Measurements from ENCODE around the gene BMERB1.
"Not testable (repeated sequence)": the region's sequence is repeated elsewhere in the genome, so short reads cannot be mapped to it uniquely, and the experiment has no call there.

BMERB1 gene

DNA sequence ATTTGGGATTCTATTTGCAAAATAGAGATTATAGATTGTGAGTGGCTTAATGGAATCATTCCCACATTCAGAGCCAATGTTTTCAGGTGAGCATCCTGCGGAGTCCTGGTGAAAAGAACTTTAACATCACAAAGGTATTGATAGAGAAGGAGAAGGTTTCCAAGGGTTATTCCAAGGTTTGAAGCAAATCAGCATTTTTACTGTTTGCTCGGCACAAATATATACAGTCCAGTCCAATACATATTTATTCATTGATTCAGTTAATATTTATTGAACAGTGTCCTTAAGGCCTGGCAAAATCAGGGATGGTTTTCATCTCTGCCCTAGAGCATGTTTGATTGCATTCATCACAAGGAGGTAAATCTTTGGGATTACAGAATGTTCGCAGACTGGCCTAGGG, 32.4 kb upstream of the BMERB1 start:
- no peaks in the 10 kb centered on the region for H3K27me3 ChIP-seq (ENCODE audit: control insufficient read depth, insufficient read depth, low read length)
- H3K4me1 ChIP-seq (ENCODE audit: control insufficient read depth, insufficient read depth, low read length), result peaks cover 15% of the 10 kb centered on the region
- no peak overlapping the region for H3K27ac ChIP-seq (ENCODE audit: low read depth, low read length)
- no peaks in the 10 kb centered on the region for H3K36me3 ChIP-seq (ENCODE audit: control insufficient read depth, insufficient read depth, low read length)
- H3K9me3 ChIP-seq (ENCODE audit: control insufficient read depth, insufficient read depth, low read depth, low read length), result no peaks in the 10 kb centered on the region
- H3K9ac ChIP-seq (ENCODE audit: low read length), result no peak overlapping the region
- H3K4me3 ChIP-seq (ENCODE audit: low read depth, low read length), result no peak overlapping the region

- Histone ChIP-seq H3K4me3 (ENCODE audit: low read depth, low read length) (no peak overlapping the region), H3K36me3 (ENCODE audit: control insufficient read depth, insufficient read depth, low read length) (no peaks in the 10 kb centered on the region), H3K9ac (ENCODE audit: low read length) (no peak overlapping the region), H3K4me1 (ENCODE audit: control insufficient read depth, insufficient read depth, low read length) (peaks cover 13% of the 10 kb centered on the region), H3K9me3 (ENCODE audit: control insufficient read depth, insufficient read depth, low read depth, low read length) (no peaks in the 10 kb centered on the region), H3K27me3 (ENCODE audit: control insufficient read depth, insufficient read depth, low read length) (no peaks in the 10 kb centered on the region), H3K27ac (ENCODE audit: low read depth, low read length) (no peak overlapping the region)
These were observed 30.9 kb upstream of the BMERB1 start for GRCh38 chr16:15403392-15403995.

- H3K9ac ChIP-seq (ENCODE audit: low read length); H3K27ac ChIP-seq (ENCODE audit: low read depth, low read length); H3K27me3 ChIP-seq (ENCODE audit: control insufficient read depth, insufficient read depth, low read length); H3K4me3 ChIP-seq (ENCODE audit: low read depth, low read length); H3K36me3 ChIP-seq (ENCODE audit: control insufficient read depth, insufficient read depth, low read length); H3K9me3 ChIP-seq (ENCODE audit: control insufficient read depth, insufficient read depth, low read depth, low read length): not testable (repeated sequence)
- peaks cover 13% of the 10 kb centered on the region for H3K4me1 ChIP-seq (ENCODE audit: control insufficient read depth, insufficient read depth, low read length)
These were observed 30.3 kb upstream of the BMERB1 start for GRCh38 chr16:15404091-15404490.

DNA sequence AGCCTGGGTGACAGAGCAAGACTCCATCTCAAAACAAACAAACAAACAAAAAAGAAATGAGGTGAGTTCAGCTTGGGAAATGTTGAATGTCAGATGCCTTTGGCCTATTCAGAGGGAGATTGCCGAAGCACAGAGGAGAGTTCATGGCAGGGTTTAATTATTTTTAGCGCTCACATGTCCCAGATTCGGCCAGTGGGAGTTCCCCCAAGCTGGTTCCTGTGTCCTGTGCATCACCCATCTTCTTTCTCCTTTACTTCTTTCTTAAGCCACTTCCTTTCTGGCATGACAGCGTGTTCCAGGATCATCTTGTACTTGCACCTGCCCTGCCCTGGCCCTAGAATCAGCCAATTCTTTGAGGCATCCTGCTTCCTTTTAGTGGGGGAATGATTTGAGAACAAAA, 29.6 kb upstream of the BMERB1 start:
- Histone ChIP-seq H3K9me3 (ENCODE audit: control insufficient read depth, insufficient read depth, low read depth, low read length) (no peaks in the 10 kb centered on the region), H3K4me3 (ENCODE audit: low read depth, low read length) (no peak overlapping the region), H3K9ac (ENCODE audit: low read length) (no peak overlapping the region), H3K4me1 (ENCODE audit: control insufficient read depth, insufficient read depth, low read length) (peaks cover 13% of the 10 kb centered on the region), H3K27ac (ENCODE audit: low read depth, low read length) (no peak overlapping the region), H3K36me3 (ENCODE audit: control insufficient read depth, insufficient read depth, low read length) (no peaks in the 10 kb centered on the region), H3K27me3 (ENCODE audit: control insufficient read depth, insufficient read depth, low read length) (no peaks in the 10 kb centered on the region)

DNA sequence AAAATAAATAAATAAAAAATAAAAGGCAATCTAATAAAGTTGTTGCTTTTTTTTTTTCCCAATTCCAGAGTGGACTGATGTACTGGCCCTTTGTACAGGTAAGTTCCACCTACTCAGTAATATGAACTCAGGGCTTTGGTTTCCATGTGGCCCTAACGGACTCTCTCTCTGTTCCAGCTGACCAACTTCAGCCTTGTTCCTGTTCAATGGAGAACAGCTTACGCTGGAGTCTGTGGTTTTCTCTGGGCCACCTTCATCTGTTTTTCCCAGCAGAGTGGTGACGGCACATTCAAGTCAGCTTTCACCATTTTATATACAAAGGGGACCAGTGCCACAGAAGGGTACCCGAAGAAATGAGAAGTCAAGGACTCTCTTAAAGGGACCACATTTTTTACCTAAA, 26.6 kb upstream of the BMERB1 start:
- not testable (repeated sequence) for H3K36me3 ChIP-seq (ENCODE audit: control insufficient read depth, insufficient read depth, low read length); H3K27me3 ChIP-seq (ENCODE audit: control insufficient read depth, insufficient read depth, low read length); H3K4me3 ChIP-seq (ENCODE audit: low read depth, low read length); H3K9ac ChIP-seq (ENCODE audit: low read length); H3K27ac ChIP-seq (ENCODE audit: low read depth, low read length); H3K9me3 ChIP-seq (ENCODE audit: control insufficient read depth, insufficient read depth, low read depth, low read length); H3K4me1 ChIP-seq (ENCODE audit: control insufficient read depth, insufficient read depth, low read length)

DNA sequence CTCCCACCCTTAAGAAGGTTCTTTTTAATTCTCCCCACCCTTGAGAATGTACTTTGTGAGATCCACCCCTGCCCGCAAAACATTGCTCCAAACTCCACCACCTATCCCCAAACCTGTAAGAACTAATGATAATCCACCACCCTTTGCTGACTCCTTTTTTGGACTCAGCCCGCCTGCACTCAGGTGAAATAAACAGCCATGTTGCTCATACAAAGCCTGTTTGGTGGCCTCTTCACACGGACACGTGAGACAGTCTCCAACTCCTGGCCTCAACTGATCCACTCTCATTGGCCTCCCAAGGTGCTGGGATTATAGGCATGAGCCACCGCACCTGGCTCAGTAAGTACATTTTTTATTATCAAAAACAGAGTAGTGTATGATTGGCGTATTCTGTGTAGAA, 24.9 kb upstream of the BMERB1 start:
- H3K27me3 ChIP-seq (ENCODE audit: control insufficient read depth, insufficient read depth, low read length); H3K36me3 ChIP-seq (ENCODE audit: control insufficient read depth, insufficient read depth, low read length); H3K4me1 ChIP-seq (ENCODE audit: control insufficient read depth, insufficient read depth, low read length); H3K27ac ChIP-seq (ENCODE audit: low read depth, low read length); H3K4me3 ChIP-seq (ENCODE audit: low read depth, low read length); H3K9me3 ChIP-seq (ENCODE audit: control insufficient read depth, insufficient read depth, low read depth, low read length); H3K9ac ChIP-seq (ENCODE audit: low read length): not testable (repeated sequence)

DNA sequence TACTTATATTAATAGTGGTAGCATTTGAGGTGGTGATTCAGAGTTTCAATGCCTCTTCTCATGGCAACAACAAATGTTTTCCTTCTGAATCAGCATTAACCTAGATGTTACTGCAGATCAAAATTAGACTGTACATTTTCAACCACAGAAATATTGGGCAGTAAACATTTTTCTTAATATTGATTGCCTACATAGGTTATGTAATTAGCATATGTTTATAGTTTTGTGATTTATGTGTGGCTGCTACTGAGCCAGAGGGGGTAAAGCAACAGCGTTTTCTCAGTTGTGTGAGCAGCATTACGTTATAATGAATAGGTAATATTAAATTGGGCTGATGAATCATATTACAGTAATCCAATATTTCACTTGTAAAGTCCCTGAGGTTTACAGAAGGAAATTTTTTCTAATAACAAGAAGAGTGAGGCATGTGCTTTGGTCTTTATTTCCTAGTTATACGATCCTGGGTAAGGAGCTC, 18.8 kb upstream of the BMERB1 start:
- Histone ChIP-seq H3K27me3 (ENCODE audit: control insufficient read depth, insufficient read depth, low read length) (no peaks in the 10 kb centered on the region), H3K9me3 (ENCODE audit: control insufficient read depth, insufficient read depth, low read depth, low read length) (no peaks in the 10 kb centered on the region), H3K9ac (ENCODE audit: low read length) (no peak overlapping the region), H3K27ac (ENCODE audit: low read depth, low read length) (no peak overlapping the region), H3K4me3 (ENCODE audit: low read depth, low read length) (no peak overlapping the region), H3K4me1 (ENCODE audit: control insufficient read depth, insufficient read depth, low read length) (no peaks in the 10 kb centered on the region), H3K36me3 (ENCODE audit: control insufficient read depth, insufficient read depth, low read length) (no peaks in the 10 kb centered on the region)

DNA sequence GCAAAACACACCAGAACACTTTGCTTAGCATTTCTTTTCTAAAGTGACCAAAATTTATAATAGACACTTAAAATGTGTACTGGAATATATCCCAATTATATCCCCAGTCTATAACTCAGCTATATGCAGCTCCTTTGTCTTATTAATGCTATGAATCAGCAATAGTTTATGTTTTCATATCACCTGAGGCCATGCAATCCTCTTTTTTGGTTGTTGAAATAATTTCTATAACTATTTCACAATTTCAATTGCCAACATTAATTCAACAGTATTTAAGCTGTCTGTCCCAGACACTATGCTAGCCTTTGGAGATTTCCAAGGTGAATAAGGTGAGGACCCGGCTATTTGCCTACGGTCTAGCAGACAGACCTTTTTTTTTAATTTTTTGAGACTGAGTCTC, 17.2 kb upstream of the BMERB1 start:
- H3K27me3 ChIP-seq (ENCODE audit: control insufficient read depth, insufficient read depth, low read length), result no peaks in the 10 kb centered on the region
- no peaks in the 10 kb centered on the region for H3K4me1 ChIP-seq (ENCODE audit: control insufficient read depth, insufficient read depth, low read length)
- H3K4me3 ChIP-seq (ENCODE audit: low read depth, low read length), result no peak overlapping the region
- H3K9ac ChIP-seq (ENCODE audit: low read length), result no peak overlapping the region
- H3K27ac ChIP-seq (ENCODE audit: low read depth, low read length), result no peak overlapping the region
- no peaks in the 10 kb centered on the region for H3K36me3 ChIP-seq (ENCODE audit: control insufficient read depth, insufficient read depth, low read length)
- no peaks in the 10 kb centered on the region for H3K9me3 ChIP-seq (ENCODE audit: control insufficient read depth, insufficient read depth, low read depth, low read length)

DNA sequence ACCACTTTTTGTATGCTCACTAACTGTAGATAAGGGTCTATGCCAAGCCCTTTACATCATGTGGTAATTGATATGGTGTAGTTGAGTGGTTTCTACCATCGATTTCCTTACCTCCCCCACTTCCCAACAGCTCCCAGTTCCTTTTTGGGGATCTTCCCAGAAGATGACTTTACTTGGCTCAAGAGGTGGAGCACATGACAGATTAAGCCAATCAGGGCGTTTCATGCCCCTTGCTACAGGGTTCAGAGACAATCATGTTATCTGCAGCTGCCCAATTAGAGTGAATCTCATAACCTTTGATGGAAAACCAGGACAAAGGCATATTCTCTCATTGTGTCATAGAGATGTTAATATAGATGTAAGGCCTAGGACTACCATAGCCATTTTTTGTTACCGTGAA, 16.2 kb upstream of the BMERB1 start:
- Histone ChIP-seq H3K9me3 (ENCODE audit: control insufficient read depth, insufficient read depth, low read depth, low read length) (no peaks in the 10 kb centered on the region), H3K9ac (ENCODE audit: low read length) (no peak overlapping the region), H3K27me3 (ENCODE audit: control insufficient read depth, insufficient read depth, low read length) (no peaks in the 10 kb centered on the region), H3K36me3 (ENCODE audit: control insufficient read depth, insufficient read depth, low read length) (no peaks in the 10 kb centered on the region), H3K27ac (ENCODE audit: low read depth, low read length) (no peak overlapping the region), H3K4me1 (ENCODE audit: control insufficient read depth, insufficient read depth, low read length) (no peaks in the 10 kb centered on the region), H3K4me3 (ENCODE audit: low read depth, low read length) (no peak overlapping the region)

- not testable (repeated sequence) for H3K9me3 ChIP-seq (ENCODE audit: control insufficient read depth, insufficient read depth, low read depth, low read length); H3K27ac ChIP-seq (ENCODE audit: low read depth, low read length); H3K36me3 ChIP-seq (ENCODE audit: control insufficient read depth, insufficient read depth, low read length); H3K4me3 ChIP-seq (ENCODE audit: low read depth, low read length); H3K4me1 ChIP-seq (ENCODE audit: control insufficient read depth, insufficient read depth, low read length); H3K27me3 ChIP-seq (ENCODE audit: control insufficient read depth, insufficient read depth, low read length); H3K9ac ChIP-seq (ENCODE audit: low read length)
These were observed 12.7 kb upstream of the BMERB1 start for GRCh38 chr16:15421696-15422095.

GRCh38 chr16:15422222-15422621, 12.2 kb upstream of the BMERB1 start:
- Histone ChIP-seq H3K4me1 (ENCODE audit: control insufficient read depth, insufficient read depth, low read length) (no peaks in the 10 kb centered on the region), H3K4me3 (ENCODE audit: low read depth, low read length) (no peak overlapping the region), H3K9me3 (ENCODE audit: control insufficient read depth, insufficient read depth, low read depth, low read length) (no peaks in the 10 kb centered on the region), H3K9ac (ENCODE audit: low read length) (no peak overlapping the region), H3K27me3 (ENCODE audit: control insufficient read depth, insufficient read depth, low read length) (no peaks in the 10 kb centered on the region), H3K27ac (ENCODE audit: low read depth, low read length) (no peak overlapping the region), H3K36me3 (ENCODE audit: control insufficient read depth, insufficient read depth, low read length) (no peaks in the 10 kb centered on the region)

DNA sequence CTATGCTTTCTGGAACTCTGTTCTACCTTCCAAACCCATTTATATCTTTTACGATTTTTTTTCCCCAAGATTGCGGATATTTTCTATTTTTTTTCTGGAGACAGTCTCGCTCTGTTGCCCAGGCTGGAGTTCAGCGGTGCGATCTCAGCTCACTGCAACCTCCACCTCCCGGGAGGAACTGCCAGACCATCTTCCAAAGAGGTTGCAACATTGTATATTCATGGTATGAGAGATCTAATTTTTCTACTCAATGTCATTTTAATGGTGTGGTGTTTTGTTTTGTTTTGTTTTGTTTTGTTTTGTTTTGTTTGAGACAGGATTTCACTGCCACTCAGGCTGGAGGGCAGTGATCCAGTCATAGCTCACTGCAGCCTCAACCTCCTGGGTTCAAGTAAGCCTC, 8.5 kb upstream of the BMERB1 start:
- Histone ChIP-seq H3K27ac (ENCODE audit: low read depth, low read length) (no peak overlapping the region), H3K4me1 (ENCODE audit: control insufficient read depth, insufficient read depth, low read length) (no peaks in the 10 kb centered on the region), H3K9me3 (ENCODE audit: control insufficient read depth, insufficient read depth, low read depth, low read length) (no peaks in the 10 kb centered on the region), H3K36me3 (ENCODE audit: control insufficient read depth, insufficient read depth, low read length) (no peaks in the 10 kb centered on the region), H3K27me3 (ENCODE audit: control insufficient read depth, insufficient read depth, low read length) (no peaks in the 10 kb centered on the region), H3K9ac (ENCODE audit: low read length) (no peak overlapping the region), H3K4me3 (ENCODE audit: low read depth, low read length) (no peak overlapping the region)

Data from HUES6 (cell line).